HG03354 (cell line): ENCODE data around the gene WNT3A.

Experiments
- ATAC-seq: cut with Tn5 transposase; IDR thresholded peaks from one replicate; pipeline ENCODE4 v1.9.1; 2021; ENCODE audit warnings: mild to moderate bottlenecking; ENCODE audit not compliant: unreplicated experiment, poor library complexity, severe bottlenecking

WNT3A gene

DNA sequence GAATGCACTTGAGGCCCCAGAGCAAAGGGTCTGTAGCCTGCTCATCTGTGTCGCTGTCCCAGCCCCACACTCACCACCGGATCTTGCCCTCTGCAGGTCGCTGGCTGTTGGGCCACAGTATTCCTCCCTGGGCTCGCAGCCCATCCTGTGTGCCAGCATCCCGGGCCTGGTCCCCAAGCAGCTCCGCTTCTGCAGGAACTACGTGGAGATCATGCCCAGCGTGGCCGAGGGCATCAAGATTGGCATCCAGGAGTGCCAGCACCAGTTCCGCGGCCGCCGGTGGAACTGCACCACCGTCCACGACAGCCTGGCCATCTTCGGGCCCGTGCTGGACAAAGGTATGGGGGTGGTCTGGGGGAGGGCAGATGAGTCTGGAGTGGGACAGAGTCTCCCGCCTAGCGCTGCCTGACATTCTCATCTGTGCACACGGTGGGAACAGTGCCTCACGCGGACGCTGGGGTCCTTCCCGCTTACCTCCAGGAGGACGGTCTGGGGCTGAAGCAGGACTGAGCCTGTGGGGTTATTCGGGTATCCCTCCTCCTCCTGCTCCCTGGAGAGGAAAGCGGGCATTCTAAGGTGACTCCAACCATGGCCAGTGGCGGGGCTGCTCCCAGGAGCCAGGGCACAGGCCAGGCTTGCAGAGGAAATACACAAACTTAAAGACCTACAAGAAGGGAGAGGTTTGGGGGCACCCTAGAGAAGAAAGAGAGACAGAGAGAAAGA, 15.9 kb downstream of the WNT3A start:
- ATAC-seq: no peak

DNA sequence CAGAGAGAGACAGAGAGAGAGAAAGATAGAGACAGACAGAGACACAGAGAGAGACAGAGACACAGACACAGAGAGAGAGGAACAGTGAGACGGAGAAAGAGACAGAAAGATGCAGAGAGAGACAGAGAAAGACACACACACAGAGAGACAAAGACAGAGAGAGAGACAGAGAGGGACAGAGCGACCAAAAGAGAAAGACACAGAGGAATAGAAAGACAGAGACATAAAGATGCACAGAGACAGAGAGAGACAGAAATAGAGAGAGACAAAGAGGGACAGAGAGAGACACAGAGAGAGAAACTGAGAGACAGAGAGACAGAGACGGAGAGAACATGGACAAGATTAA, 16.5 kb downstream of the WNT3A start:
- no peak for ATAC-seq

DNA sequence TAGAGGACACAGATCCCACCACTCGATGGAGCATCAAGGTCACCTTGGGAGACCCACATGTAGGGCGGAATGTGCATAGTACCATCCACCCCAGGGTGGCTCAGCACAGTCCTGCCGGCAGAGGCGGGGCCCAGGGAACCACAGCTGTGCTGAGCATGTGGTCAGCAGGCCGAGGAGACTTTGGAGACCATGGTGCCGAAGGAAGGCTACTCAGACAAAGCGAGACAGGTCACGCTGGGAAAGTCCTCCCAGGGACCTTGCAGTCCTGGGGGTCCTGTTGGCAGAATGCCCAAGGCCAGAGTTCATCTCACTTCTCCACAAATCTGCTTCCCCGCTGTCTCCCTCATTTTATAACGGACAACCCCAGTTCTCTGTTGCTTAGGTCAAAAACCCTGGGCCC, 22.5 kb downstream of the WNT3A start:
- ATAC-seq: no peak

DNA sequence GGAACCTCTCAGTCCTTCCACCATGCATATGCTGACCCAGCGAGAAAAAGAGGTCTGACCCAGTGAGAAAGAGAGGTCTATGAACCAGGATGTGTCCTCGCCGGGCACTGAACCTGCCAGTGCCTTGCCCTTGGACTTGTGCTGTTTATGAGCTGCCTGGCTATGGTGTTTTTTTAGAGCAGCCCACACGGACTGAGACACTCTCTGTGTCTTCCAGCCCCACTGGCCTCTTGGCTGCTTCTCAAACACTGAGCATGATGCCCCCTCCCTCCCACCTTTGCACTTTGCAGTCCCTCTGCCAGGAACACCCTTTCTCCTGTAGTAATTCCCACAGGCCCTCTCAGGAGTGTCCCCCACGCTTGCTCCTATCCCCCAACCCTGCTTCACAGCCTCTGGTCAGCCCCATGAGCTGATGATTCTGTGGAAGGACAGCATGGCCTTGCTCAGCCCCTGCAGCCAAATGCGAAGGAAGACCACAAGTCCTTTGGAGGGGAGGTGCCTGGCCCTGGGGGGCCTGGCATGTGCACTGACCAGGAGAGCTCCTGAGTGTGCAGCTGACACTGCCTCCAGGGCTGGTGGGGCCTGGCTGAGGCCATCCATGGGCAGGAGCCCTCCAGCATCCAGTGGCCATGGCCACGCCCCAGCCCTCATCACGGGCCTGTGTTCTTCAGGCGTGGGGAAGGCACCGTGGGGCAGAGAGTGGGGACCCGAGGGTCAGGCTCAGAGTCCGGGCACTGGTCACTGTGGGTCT, 23.8 kb downstream of the WNT3A start:
- ATAC-seq: no peak

DNA sequence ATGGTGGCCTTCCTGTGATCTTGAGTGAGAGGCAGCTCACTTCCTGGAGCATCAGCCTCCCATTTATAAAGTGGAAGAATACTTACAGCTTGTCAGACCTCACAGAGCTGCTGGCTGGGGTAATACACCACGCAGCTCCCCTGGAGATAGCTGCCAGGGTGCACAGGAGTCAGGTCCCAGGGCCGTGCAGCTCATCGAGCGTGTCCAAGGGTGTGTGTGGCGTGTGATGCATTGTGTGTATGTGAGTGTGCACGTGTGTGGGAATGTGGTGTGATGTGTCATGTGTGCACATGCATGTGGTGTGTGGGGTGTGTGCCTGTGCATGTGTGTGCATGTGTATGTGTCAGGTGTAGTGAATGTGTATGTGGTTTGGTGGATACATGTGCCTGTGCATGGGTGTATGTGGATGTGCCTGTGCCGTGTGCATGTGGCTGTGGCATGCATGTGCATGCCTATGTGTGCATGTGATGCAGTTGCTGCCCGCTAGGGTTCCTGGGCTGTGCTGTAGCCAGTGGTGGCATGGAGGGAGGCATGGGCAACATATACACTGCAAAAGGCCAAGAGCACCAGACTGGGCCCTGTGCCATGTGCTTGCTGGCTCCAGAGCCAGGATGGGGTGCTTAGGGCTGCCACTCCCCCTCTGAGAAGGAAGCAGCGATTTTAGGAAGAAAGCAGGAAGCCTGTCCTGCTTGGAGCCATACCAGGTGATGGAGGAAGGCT, 24.6 kb downstream of the WNT3A start:
- no peak for ATAC-seq

DNA sequence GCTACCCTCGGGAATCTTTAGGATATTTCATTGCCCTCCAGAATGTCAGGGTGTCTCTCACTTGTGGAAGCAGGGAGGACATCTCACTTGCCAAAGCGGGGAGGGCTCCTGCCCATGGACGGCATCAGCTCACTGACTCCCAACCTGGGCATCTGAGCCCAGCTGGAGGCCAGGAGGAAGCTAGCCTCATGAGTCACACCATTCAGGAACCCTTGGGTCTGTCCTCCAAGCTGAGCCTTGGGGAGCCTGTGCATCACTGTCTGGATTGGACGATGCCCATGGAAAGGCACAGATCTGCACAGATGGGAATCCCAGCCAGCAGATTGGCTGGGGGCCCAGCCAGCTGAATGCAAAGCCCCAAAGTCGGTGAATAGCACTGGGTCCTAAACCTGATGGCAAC, 25.2 kb downstream of the WNT3A start:
- no peak for ATAC-seq

DNA sequence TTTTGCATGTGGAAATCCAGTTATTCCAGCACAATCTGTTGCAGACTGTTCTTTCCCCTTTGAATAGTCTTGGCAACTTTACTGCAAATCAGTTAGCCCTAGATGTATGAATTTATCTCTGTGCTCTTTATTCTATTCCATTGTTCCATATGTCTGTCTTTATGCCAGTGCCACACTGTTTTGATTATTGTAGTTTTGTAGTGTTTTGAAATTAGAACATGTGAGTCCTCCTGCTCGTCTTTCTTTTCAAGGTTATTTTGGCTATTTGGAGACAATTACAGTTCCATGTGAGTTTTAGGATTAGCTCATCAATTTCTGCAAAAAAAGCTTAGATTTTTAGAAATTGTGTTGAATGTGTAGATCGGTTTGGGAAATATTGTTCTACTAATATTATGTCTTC, 26.6 kb downstream of the WNT3A start:
- ATAC-seq: no peak

DNA sequence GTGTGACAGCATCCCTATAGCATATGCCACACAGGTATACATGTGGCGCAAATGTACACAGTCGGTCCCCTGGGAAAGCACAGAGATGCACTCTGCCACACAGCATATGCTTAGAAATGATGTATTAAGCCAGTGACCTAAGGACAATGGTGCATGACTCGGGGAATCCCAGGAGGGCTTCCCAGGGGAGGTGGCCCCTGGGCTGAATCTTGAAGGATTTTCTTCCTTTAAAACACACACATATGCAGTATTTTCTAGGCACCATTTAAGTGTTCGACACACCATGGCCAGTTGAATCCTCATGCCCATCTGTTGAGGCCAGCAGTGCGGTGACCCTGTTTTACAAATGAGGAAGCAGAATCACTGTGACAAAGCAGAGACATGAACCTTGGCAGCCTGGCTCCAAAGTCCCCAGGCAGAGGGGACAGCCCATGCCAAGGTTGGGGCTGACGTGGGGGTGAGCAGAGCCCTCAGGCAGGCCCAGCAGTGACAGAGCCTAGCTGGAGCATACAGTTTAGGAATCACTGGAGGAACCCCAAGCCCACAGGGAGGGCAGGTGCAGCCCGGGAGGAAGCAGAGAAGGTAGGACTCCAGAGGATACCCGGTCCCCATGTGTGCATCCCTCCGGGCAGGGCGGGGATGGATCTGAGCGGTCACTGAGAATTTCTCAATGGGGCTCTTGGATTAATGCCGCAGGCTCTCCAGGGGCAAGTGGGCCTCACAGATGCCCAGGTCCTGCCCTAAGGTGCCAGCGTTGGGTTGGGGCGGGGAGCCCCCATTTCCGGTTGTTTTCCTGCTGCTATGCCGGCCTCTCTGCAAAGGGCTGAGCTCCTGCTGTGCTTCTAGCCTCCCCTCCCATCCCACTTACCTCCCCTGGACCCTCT, 28.4 kb downstream of the WNT3A start:
- ATAC-seq: no peak

DNA sequence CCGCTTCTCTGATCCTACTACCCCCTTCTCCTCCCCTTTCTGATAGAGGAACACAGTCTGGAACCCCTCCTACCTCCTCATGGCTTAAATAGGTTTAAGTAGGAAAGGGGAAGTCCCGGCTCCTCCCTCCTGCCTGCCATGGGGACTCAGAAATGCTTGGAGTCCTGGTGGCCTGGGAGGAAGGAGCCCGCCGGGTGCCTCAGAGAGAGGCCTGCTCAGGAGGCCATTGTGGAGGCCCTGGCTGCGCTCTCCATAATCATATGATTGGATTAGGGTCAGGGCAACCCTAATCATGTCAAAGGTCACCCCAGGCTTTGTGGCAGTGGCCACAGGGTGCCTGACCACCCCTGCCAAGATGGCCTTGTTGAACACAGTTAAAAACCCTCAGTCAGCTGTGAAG, 29.0 kb downstream of the WNT3A start:
- no peak for ATAC-seq

DNA sequence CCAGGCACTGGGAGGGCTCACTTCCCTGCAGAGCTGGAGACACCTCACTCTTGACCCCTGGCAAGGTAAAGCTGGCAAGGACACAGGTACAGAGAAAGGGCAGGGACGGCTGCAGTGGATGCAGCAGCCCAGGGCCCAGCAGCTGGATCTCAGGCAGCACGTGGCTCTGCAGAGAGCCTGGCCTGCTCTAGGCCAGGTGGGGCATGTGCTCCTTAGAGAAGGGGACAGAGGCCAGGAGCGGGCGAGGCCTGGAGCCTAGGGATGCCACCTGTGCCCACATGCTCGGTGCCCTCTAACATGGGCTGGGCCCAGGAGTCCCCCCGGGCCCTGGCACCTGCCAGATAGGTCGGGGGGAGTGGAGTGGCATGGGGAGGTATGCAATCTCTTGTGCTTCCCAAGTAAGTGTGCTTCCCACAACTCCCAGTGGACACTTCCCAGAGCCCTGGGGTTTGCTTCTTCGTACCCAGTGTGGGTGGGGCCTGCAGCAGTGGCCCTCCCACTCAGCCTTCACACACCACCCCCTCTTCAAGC, 30.0 kb downstream of the WNT3A start:
- ATAC-seq: no peak

DNA sequence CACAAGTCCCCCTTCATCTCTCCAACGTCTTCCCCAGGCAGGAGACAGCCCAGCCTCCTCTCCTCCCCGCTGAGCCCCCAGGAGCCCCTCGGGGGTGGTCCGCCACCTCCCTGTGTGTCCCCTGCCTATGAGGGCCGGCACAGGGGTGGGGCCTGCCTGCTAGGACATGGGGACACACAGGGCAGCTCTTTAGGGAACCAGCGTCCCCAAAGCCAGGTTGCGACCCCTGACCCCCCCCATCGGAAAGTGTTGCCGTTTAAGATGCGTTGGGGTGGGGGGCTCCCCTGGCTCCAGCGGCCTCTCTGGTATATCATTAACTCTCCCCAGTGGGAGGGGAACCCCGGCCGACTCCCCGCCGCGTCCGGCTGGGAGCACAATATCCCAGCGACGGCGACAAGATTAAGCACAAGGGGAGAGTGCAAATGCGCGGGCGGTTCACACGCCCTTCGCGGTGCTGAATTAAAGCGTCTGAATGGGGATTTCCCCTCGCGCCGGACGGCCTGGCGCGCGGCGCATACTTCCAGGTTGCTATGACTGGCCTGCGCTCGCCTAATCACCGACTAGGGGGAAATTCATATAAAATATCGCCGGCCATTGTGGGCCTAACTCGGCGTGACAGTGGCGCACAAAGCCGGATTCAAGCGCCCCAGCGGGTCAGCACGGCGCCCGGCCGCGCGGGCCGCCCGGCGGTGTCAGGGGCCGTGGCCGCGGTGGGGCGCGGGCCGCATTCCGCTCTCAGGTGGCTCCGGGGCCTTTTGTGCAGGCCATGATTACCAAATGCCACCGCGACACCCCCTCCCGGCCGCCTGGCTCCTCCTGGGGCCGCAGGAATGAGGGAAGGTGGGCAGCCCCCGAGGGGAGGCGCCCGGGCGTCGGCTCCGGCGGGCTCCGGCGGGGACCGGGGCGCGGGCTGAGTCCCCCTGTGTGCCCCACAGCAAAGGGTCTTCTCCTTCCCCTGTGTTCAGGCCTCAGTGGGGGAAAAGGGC, 30.9 kb downstream of the WNT3A start:
- ATAC-seq: peak; percentile 91

DNA sequence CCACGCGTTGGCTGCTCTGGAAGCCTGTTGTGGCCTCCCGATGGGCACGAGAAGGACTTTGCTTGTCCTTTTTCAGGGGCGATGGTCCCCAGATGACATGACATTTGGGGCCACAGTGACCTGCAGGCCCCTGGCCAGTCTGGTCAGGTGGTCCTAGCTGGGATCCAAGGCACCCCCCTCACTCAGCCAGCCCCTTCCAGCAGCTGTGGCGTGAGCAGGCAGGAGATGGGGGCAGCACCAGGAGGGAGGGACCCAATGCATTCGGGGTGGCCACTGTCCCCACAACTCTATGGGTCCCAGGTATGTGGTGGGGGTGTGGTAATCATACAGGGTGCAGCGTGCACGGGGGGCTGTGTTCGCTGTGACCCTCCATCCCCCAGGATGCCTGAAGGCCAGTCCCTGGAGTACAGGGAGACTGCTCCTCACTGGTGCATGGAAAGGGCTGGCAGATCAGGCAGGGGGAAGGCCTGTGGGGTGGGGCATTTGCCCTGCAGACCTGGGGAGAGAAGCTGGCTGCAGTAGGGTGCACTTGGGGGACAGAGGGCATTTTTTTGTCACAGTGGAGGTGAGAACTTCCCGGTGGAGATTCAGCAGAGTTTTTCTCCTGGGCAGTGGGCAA, 31.7 kb downstream of the WNT3A start:
- ATAC-seq: no peak

DNA sequence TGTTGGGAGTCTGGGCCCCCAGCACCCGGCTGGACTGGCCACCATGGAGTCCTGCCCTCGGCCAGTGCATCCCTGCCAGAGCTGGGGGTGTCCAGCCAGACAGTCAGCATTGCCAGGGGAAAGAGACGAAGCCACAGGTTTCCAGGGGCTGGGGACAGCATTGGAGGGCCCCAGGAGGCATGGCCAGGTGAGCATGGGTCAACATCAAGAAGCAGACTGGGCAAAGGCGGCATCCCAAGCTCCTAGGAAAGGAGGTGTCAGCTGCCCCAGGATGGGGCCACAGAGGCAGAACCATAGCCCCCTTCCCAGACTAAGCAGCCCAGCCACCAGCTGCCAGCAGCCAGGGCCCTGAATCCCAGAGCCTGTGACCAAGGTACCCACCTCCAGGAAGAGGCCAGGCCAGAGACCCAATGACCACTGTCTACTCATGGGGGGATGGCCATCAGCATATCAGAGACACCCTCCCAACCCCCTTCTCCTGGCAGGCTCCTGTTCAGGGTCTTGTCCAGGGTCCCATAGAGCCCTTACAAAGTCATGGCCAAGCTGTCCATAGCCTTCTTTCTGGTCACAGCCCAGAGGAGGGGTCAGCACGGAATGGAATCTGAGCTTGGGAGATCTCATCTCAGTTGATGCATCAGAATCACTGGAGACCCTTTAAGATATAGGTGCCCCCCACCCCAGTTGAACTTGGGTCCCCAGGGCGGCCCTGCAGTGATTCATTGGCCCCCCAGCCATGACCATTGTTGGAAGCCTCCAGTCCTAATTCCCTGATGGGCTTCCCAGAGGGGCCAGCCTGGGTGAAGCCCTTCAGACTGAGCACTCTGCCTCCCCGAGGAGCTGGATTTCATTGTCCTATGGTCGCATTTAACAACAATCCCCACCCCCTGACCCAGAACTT, 32.5 kb downstream of the WNT3A start:
- no peak for ATAC-seq

DNA sequence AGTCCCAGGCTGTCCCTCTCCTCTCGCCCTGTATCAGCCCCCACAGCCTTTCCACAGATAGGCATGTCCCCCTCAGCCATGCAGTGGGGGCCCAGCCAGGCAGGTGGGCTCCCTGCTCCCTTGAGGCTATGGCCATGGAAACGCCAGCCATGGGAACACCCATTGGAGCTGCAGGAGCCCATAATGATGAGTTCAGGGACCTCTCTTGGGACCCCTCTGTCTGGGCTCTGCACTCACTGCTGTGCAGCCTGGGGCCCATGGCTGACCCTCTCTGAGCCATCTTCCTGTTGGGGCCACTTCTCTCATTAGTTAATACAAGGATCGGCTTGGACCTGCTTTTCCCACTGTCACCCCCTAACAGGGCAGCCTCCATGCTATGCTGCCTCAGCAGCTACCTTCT, 33.2 kb downstream of the WNT3A start:
- no peak for ATAC-seq

DNA sequence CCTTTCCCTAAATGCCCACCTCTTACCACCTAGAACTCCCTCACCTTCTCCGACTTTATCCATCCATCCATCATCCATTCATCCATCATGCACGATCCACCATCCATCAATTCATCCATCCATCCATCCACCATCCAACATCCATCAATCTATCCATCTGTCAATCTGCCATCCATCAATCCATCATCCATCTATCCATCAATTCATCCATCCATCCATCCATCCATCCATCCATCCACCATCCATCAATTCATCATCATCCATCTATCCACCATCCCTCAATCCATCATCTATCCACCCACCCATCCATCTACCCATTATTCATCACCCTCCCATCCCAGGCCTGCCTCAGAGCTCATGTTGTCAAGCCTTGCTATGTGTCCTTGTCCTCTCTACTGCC, 34.5 kb downstream of the WNT3A start:
- ATAC-seq: no peak

DNA sequence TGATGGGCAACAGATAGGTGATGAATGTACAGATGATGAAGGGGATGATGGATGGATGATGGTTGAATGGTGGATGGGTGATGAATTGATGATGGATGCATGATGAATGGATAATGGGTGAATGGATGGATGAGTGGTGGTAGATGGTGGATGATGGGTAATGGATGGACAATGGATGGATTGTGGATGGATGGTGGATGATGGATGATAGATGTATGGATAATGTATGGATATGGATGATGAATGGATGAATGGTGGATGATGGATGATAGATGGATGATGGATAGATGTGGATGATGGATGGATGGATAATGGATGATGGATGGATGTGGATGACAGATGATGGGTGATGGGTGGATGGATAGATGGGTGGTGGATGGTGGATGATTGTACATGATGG, 35.7 kb downstream of the WNT3A start:
- no peak for ATAC-seq

DNA sequence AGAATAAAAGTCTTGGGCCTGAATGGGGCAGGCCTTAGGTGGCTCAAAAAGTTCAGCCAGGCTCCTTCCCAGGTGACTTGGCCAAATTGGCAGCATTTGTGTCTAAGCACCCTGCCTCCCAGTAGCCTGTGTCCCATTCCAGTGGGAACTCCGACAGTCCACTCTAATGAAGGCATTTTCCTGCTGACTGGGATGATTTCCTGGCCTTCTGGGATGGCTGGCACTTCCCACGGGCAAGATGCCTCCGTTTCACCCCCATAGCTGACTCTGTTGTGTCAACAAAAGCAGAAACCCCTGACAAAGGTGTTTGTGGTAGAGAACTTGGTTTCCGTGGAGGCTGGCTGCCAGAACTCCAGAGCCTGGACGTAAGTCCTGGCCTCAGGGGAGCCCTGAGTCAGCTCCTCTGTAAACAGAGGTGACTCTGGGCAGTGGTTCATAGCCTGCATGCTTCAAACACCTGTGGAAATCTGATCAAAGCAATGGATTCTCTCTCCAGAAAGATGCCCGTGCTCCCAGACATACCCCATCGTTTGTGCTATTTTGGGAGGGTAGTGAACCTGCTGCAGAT, 36.6 kb downstream of the WNT3A start:
- no peak for ATAC-seq
